ENCODE results near the gene NSMF. TPM values are rescaled to one million over a fixed set of nuclear protein-coding genes. Genes with fewer than 3 reads are reported as not detected.

Gene NSMF
- total RNA-seq, 1 donor from 2014 or later: 85.3 TPM

GRCh38 chr9:137445275-137445807 lies 13.8 kb downstream of the NSMF start:
- H3K27me3 Mint-ChIP-seq (ENCODE audit: low read depth): peaks cover 8% of the 10 kb centered on the region
- H3K27ac Mint-ChIP-seq: no peak overlapping the region
- H3K9me3 Mint-ChIP-seq: no peaks in the 10 kb centered on the region
- no peak overlapping the region for H3K4me3 Mint-ChIP-seq
- peaks cover 7% of the 10 kb centered on the region for H3K4me1 Mint-ChIP-seq
- H3K36me3 Mint-ChIP-seq: peaks cover 3% of the 10 kb centered on the region
- TF ChIP-seq CTCF (IDR thresholded peaks at IDR 0.05; ENCODE audit: unreplicated experiment): peak; percentile 89
- DNase-seq (ENCODE audit: low spot score in 2 of 2, unreplicated experiment in 2 of 2): peak in 1 of 2 experiments; percentile 85

- H3K4me3 Mint-ChIP-seq: no peak overlapping the region
- peaks cover 3% of the 10 kb centered on the region for H3K36me3 Mint-ChIP-seq
- H3K4me1 Mint-ChIP-seq: peaks cover 7% of the 10 kb centered on the region
- no peak for DNase-seq (ENCODE audit: low spot score in 2 of 2, unreplicated experiment in 2 of 2)
- H3K27me3 Mint-ChIP-seq (ENCODE audit: low read depth): peaks cover 8% of the 10 kb centered on the region
- no peak overlapping the region for H3K27ac Mint-ChIP-seq
- TF ChIP-seq CTCF (IDR thresholded peaks at IDR 0.05; ENCODE audit: unreplicated experiment): no peak
- no peaks in the 10 kb centered on the region for H3K9me3 Mint-ChIP-seq
These were observed 14.9 kb downstream of the NSMF start for GRCh38 chr9:137444106-137444790.

GRCh38 chr9:137441935-137442321 lies 17.2 kb downstream of the NSMF start:
- Mint-ChIP-seq H3K27me3 (ENCODE audit: low read depth) (peaks cover 8% of the 10 kb centered on the region), H3K9me3 (no peaks in the 10 kb centered on the region), H3K27ac (no peak overlapping the region), H3K36me3 (no peaks in the 10 kb centered on the region), H3K4me3 (peak overlapping the region; percentile 66), H3K4me1 (peaks cover 7% of the 10 kb centered on the region)
- no peak for TF ChIP-seq CTCF (IDR thresholded peaks at IDR 0.05; ENCODE audit: unreplicated experiment)
- no peak for DNase-seq (ENCODE audit: low spot score in 2 of 2, unreplicated experiment in 2 of 2)

GRCh38 chr9:137441289-137441934 lies 17.7 kb downstream of the NSMF start, which contains the start of gene ENTPD8:
Gene ENTPD8, minus strand, starts transcription at chr9:137441357. Its CDS starts 3,072 bp downstream, at chr9:137438285.
- H3K4me1 Mint-ChIP-seq: peaks cover 7% of the 10 kb centered on the region
- H3K4me3 Mint-ChIP-seq: peak within 1 kb of the TSS; percentile 66
- TF ChIP-seq CTCF (IDR thresholded peaks at IDR 0.05; ENCODE audit: unreplicated experiment): no peak
- H3K27me3 Mint-ChIP-seq (ENCODE audit: low read depth): peaks cover 8% of the 10 kb centered on the region
- H3K9me3 Mint-ChIP-seq: no peaks in the 10 kb centered on the region
- peak in 1 of 2 experiments; percentile 30 for DNase-seq (ENCODE audit: low spot score in 2 of 2, unreplicated experiment in 2 of 2)
- no peaks in the 10 kb centered on the region for H3K36me3 Mint-ChIP-seq
- no peak within 1 kb of the TSS for H3K27ac Mint-ChIP-seq

DNA sequence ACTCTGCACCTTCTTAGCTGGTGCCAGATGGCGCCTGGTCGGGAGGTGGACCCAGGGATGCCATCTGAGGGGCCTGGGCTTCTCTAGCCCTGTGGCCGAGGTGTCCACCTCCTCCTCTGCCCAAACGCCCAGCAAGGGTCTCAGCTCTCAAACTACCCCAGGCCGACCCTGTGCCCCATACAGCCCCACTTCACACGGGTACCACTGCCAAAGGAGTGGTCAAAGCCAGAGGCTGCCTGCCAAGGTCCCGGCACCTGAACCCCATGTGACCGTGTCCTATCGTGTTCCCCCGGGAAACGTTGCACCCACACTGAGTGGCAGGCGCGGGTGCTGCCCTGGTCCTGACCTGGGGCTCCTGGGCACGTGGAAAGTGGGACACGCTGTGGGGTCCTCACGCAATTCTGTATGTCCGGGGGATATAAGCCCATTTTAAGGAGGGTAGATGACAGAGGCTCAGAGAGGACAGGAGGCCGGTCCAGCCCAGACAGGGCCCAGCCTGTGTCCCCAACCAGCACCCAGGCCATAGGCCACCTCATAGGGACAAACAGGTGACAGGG lies 19.9 kb downstream of the NSMF start:
- DNase-seq (ENCODE audit: low spot score in 2 of 2, unreplicated experiment in 2 of 2): peak in 1 of 2 experiments; percentile 17

More for the DNA sequence above, 19.9 kb downstream of the NSMF start:
- Mint-ChIP-seq H3K27me3 (ENCODE audit: low read depth) (peaks cover 6% of the 10 kb centered on the region), H3K4me1 (peaks cover 3% of the 10 kb centered on the region), H3K27ac (no peak overlapping the region), H3K36me3 (no peaks in the 10 kb centered on the region), H3K4me3 (peak overlapping the region; percentile 31), H3K9me3 (no peaks in the 10 kb centered on the region)
- no peak for TF ChIP-seq CTCF (IDR thresholded peaks at IDR 0.05; ENCODE audit: unreplicated experiment)
